ENCODE data around the gene KCNE4.
"Not testable (repeated sequence)": the region's sequence is repeated elsewhere in the genome, so short reads cannot be mapped to it uniquely, and the experiment has no call there.

- TF ChIP-seq CTCF (conservative IDR thresholded peaks at IDR 0.05); ZFX (IDR thresholded peaks at IDR 0.05): not testable (repeated sequence)
Observed at GRCh38 chr2:223080790-223081360, 28.9 kb downstream of the KCNE4 start.

Data from C4-2B (cell line).